GM23338 (cell line): ENCODE data around the gene DCP1B. TPM values are rescaled to one million over a fixed set of nuclear protein-coding genes. Genes with fewer than 3 reads are reported as not detected.

ENCODE experiments used
- ATAC-seq: fragments of 200-7000 bp; cut with Tn5 transposase; 3 replicates; pipeline ENCODE4 v1.9.1; 2020
- DNase-seq: peaks from one replicate; pipeline ENCODE4 v3.0.0-alpha.2; 2015; ENCODE audit warnings: low spot score
- H2AFZ ChIP-seq: fragments of 200-600 bp; sonication (generic); 2 replicates; pipeline ENCODE4 v1.8.0; 2016; ENCODE audit warnings: antibody characterized with exemption, mild to moderate bottlenecking, moderate library complexity
- H3F3A ChIP-seq: fragments of 200-600 bp; sonication (generic); replicated peaks from 2 replicates; pipeline ENCODE4 v1.8.0; 2017; ENCODE audit warnings: antibody characterized with exemption, mixed run types, low read depth
- H3K27ac ChIP-seq: fragments of 200-600 bp; sonication (generic); 2 replicates; pipeline ENCODE4 v1.6.1; 2016; ENCODE audit warnings: low read depth
- H3K27me3 ChIP-seq: fragments of 200-600 bp; sonication (generic); 2 replicates; pipeline ENCODE4 v1.8.0; 2016; ENCODE audit warnings: mild to moderate bottlenecking, mixed run types, moderate library complexity; ENCODE audit not compliant: insufficient read depth
- H3K36me3 ChIP-seq: fragments of 200-600 bp; sonication (generic); 2 replicates; pipeline ENCODE4 v1.8.0; 2016; ENCODE audit warnings: mild to moderate bottlenecking; ENCODE audit not compliant: insufficient read depth
- H3K4me1 ChIP-seq: fragments of 200-600 bp; sonication (generic); 2 replicates; pipeline ENCODE4 v1.8.0; 2016; ENCODE audit warnings: mild to moderate bottlenecking, moderate library complexity; ENCODE audit not compliant: insufficient read depth
- H3K4me2 ChIP-seq: fragments of 200-600 bp; sonication (generic); 2 replicates; pipeline ENCODE4 v1.7.1; 2017; ENCODE audit warnings: mixed run types
- H3K4me3 ChIP-seq: fragments of 200-600 bp; sonication (generic); 2 replicates; pipeline ENCODE4 v1.6.1; 2016; ENCODE audit warnings: mixed run types
- H3K79me2 ChIP-seq: fragments of 200-600 bp; sonication (generic); replicated peaks from 2 replicates; pipeline ENCODE4 v1.8.0; 2017; ENCODE audit warnings: mild to moderate bottlenecking; ENCODE audit not compliant: insufficient read depth
- H3K9me2 ChIP-seq: fragments of 200-600 bp; sonication (generic); 2 replicates; pipeline ENCODE4 v1.8.0; 2017; ENCODE audit not compliant: insufficient read depth
- H4K20me1 ChIP-seq: fragments of 200-600 bp; sonication (generic); replicated peaks from 2 replicates; pipeline ENCODE4 v1.8.0; 2017; ENCODE audit warnings: mild to moderate bottlenecking; ENCODE audit not compliant: insufficient read depth
- H3K27ac Mint-ChIP-seq: 2 replicates; pipeline ENCODE4 v1.8.0; 2020; ENCODE audit warnings: inconsistent platforms, mild to moderate bottlenecking, moderate library complexity, mixed read lengths
- H3K27me3 Mint-ChIP-seq: 3 replicates; pipeline ENCODE4 v1.8.0; 2022; ENCODE audit warnings: low read depth, mild to moderate bottlenecking, moderate library complexity, mixed read lengths, inconsistent platforms; ENCODE audit not compliant: insufficient read depth, poor library complexity
- H3K36me3 Mint-ChIP-seq: 3 replicates; pipeline ENCODE4 v1.8.0; 2021; ENCODE audit warnings: low read depth, mild to moderate bottlenecking, inconsistent platforms, moderate library complexity, mixed read lengths
- H3K4me1 Mint-ChIP-seq: 3 replicates; pipeline ENCODE4 v1.8.0; 2020; ENCODE audit warnings: mild to moderate bottlenecking, inconsistent platforms, mixed read lengths
- H3K4me3 Mint-ChIP-seq: 3 replicates; pipeline ENCODE4 v1.8.0; 2021; ENCODE audit warnings: moderate library complexity, mild to moderate bottlenecking, inconsistent platforms, mixed read lengths
- H3K9me3 Mint-ChIP-seq: 3 replicates; pipeline ENCODE4 v1.8.0; 2020; ENCODE audit warnings: moderate library complexity, mild to moderate bottlenecking, inconsistent platforms, mixed read lengths
- CREB1 ChIP-seq: fragments of 250-450 bp; sonication (Bioruptor Pico); IDR thresholded peaks from 2 replicates; pipeline ENCODE4 v1.5.0; 2020; ENCODE audit warnings: low read depth, mild to moderate bottlenecking, moderate library complexity
- EZH2phosphoT487 ChIP-seq: fragments of 200-600 bp; sonication (generic); IDR thresholded peaks from one replicate; pipeline ENCODE4 v1.8.1; 2018; ENCODE audit warnings: antibody characterized with exemption; ENCODE audit not compliant: unreplicated experiment
- JUNB ChIP-seq: IDR thresholded peaks from one replicate; pipeline ENCODE4 v1.6.1; 2016; ENCODE audit warnings: antibody characterized with exemption; ENCODE audit not compliant: unreplicated experiment
- NANOG ChIP-seq: IDR thresholded peaks from 2 replicates; pipeline ENCODE4 v1.6.1; 2016; ENCODE audit warnings: antibody characterized with exemption, borderline replicate concordance
- polyA plus RNA-seq: library from polyadenylated mRNA; unstranded; fragments of >200 nt; fragmentation: Nextera tagmentation; extraction: Ambion mirVana; gene quantifications from 2 replicates; pipeline ENCODE4 v1.2.1, GENCODE V29; 2016
- total RNA-seq: library from RNA; depleted of rRNA; stranded (reverse); fragments of >200 nt; shearing (Covaris generic); gene quantifications from 2 replicates; pipeline ENCODE4 v1.2.3, GENCODE V29; 2014
- TF ChIP-seq, protein P1 (sequence below): IDR thresholded peaks from one replicate; pipeline ENCODE4 v1.6.1; 2018; ENCODE audit warnings: antibody characterized with exemption; ENCODE audit not compliant: unreplicated experiment

The DCP1B gene
- total and polyA plus RNA-seq, 2 experiments from 2014 or later = 24.4 to 29.8 TPM

DNA sequence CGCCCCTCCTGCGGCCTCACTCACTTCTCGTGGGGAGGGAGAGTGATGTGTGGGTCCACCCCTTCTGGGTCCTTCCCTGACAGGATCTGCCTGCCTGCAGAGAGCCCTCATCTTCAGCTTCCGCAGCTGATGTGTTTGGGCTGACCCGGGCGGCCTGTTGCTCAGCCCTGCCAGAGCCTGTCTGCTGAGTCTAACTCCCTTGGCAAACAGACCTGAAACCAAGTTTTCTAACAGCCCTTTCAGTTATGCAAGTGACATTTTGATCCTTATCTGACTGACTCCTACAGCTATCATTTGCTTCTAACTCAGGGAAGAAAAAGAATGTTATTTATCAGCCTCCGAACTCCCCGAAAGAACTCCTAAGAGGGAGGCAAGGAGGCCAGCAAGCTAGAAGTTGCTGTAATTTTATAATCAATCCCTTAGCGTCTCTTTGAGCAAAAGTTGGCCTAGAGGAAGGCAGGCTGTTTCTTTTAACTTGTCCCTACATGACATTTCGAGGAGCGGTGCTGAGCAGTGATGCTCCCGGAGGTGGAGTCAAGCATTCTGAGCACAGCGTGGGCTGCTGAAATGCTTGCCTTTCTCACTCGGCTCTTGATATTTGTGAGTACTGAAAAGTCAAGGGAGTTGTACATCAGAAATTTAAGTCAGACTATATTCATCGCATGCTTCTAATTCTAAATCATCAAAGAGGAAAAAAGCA lies 54.3 kb downstream of the DCP1B start (continued):
- TF ChIP-seq, protein P1, sequence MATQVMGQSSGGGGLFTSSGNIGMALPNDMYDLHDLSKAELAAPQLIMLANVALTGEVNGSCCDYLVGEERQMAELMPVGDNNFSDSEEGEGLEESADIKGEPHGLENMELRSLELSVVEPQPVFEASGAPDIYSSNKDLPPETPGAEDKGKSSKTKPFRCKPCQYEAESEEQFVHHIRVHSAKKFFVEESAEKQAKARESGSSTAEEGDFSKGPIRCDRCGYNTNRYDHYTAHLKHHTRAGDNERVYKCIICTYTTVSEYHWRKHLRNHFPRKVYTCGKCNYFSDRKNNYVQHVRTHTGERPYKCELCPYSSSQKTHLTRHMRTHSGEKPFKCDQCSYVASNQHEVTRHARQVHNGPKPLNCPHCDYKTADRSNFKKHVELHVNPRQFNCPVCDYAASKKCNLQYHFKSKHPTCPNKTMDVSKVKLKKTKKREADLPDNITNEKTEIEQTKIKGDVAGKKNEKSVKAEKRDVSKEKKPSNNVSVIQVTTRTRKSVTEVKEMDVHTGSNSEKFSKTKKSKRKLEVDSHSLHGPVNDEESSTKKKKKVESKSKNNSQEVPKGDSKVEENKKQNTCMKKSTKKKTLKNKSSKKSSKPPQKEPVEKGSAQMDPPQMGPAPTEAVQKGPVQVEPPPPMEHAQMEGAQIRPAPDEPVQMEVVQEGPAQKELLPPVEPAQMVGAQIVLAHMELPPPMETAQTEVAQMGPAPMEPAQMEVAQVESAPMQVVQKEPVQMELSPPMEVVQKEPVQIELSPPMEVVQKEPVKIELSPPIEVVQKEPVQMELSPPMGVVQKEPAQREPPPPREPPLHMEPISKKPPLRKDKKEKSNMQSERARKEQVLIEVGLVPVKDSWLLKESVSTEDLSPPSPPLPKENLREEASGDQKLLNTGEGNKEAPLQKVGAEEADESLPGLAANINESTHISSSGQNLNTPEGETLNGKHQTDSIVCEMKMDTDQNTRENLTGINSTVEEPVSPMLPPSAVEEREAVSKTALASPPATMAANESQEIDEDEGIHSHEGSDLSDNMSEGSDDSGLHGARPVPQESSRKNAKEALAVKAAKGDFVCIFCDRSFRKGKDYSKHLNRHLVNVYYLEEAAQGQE = no peak
- TF ChIP-seq CREB1 (CRISPR knock-in tag) = no peak
- no peak for TF ChIP-seq JUNB
- TF ChIP-seq NANOG = no peak

DNA sequence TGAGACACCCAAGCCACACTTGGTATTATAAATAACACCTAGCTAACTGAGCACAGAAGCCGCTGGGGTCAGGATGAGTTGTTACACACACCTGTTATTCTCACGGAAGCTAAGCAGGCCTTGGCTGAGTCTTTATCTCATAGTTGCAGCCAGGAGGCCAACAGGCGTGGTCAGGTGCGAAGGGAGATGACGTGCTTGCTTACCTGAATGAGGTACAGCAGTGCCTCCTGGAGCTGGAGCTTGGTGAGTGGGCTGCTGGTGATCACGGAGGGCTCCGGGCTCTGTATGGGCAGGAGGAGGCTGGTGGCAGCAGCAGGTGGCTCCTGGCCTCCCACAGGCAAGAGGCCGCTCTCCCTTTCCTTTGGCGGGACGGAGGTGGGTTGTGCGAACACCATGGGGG lies 55.4 kb downstream of the DCP1B start:
- peaks cover 32% of the 10 kb centered on the region for H3K36me3 ChIP-seq
- no peaks in the 10 kb centered on the region for H3K9me2 ChIP-seq
- H3K27ac ChIP-seq = no peak overlapping the region
- ATAC-seq (no peak), DNase-seq (no peak)
- H3K4me3 Mint-ChIP-seq = no peak overlapping the region
- H3K4me1 ChIP-seq = peaks cover 12% of the 10 kb centered on the region; the same call in 1 of the 2 replicates
- no peak overlapping the region; the same call in 1 of the 2 replicates for H3K27ac Mint-ChIP-seq
- H4K20me1 ChIP-seq = no peaks in the 10 kb centered on the region
- no peak overlapping the region for H3K4me3 ChIP-seq
- H3F3A ChIP-seq = no peaks in the 10 kb centered on the region
- no peak overlapping the region for H2AFZ ChIP-seq
- H3K79me2 ChIP-seq = no peaks in the 10 kb centered on the region; the same call in 1 of the 2 replicates
- H3K4me2 ChIP-seq = no peak overlapping the region
- TF ChIP-seq JUNB (no peak), EZH2phosphoT487 (no peak)
- TF ChIP-seq, protein P1 = no peak
- no peaks in the 10 kb centered on the region for H3K27me3 ChIP-seq
- H3K9me3 Mint-ChIP-seq = peaks cover 6% of the 10 kb centered on the region; the same call in 2 of the 3 replicates
- peaks cover 62% of the 10 kb centered on the region for H3K36me3 Mint-ChIP-seq
- H3K27me3 Mint-ChIP-seq = peaks cover 1% of the 10 kb centered on the region
- H3K4me1 Mint-ChIP-seq = peaks cover 7% of the 10 kb centered on the region
